ENCODE results near the gene DCAF12. TPM values are rescaled to one million over a fixed set of nuclear protein-coding genes. Genes with fewer than 3 reads are reported as not detected.
A peak's percentile ranks its signal among the peaks of the same experiment; 100 is the strongest.

DCAF12 gene
- polyA plus RNA-seq, 1 donor (not counting 4 experiments of a cell fraction or from before 2014, with no cell fraction given): 33.0 TPM

GRCh38 chr9:34072410-34072809 lies 54.1 kb downstream of the DCAF12 start:
- Histone ChIP-seq H3K4me2 (ENCODE audit: control insufficient read depth, extremely low read depth, insufficient read depth, low read depth, low read length) (peak overlapping the region; percentile 87), H3K9me1 (ENCODE audit: control insufficient read depth, extremely low read depth, insufficient read depth, low read length) (no peaks in the 10 kb centered on the region), H3K27ac (ENCODE audit: control insufficient read depth, insufficient read depth, low read length) (peak overlapping the region; percentile 76), H3K9me3 (ENCODE audit: control insufficient read depth, low read depth, low read length) (no peaks in the 10 kb centered on the region), H3K9ac (ENCODE audit: control insufficient read depth, extremely low read depth, insufficient read depth, low read length) (peak overlapping the region; percentile 56), H3K36me3 (ENCODE audit: control insufficient read depth in 2 of 2, extremely low read depth in 1 of 2, insufficient read depth in 2 of 2, low read length in 2 of 2) (no peaks in the 10 kb centered on the region), H3K79me2 (ENCODE audit: control insufficient read depth, insufficient read depth, low read length) (no peaks in the 10 kb centered on the region), H2AFZ (ENCODE audit: control insufficient read depth, low read length) (peak overlapping the region; percentile 24), H4K20me1 (ENCODE audit: control insufficient read depth, extremely low read depth, insufficient read depth, low read length) (no peaks in the 10 kb centered on the region), H3K27me3 (ENCODE audit: control insufficient read depth, extremely low read depth, insufficient read depth, low read length) (no peaks in the 10 kb centered on the region), H3K4me3 (ENCODE audit: control insufficient read depth in 2 of 3, extremely low read depth in 1 of 3, insufficient read depth in 2 of 3, low read depth in 1 of 3, low read length in 3 of 3) (peak overlapping the region in 2 of 3 experiments; percentile 41 to 47), H3K4me1 (ENCODE audit: control insufficient read depth, extremely low read depth, insufficient read depth, low read length) (peaks cover 32% of the 10 kb centered on the region)
- FAIRE-seq: peak; percentile 85
- dilution Hi-C loops (cut with MboI; ENCODE audit: extremely low pct_ligation_motif_present, low sequenced_read_pairs): no loop called here
- no peak for TF ChIP-seq EZH2 (IDR thresholded peaks at IDR 0.05; ENCODE audit: low read length)
- TF ChIP-seq CTCF (optimal IDR thresholded peaks at IDR 0.05 in 1 of 3, IDR thresholded peaks at IDR 0.05 in 1 of 3, conservative IDR thresholded peaks at IDR 0.05 in 1 of 3; ENCODE audit: extremely low read depth in 1 of 3, insufficient read depth in 2 of 3, low read length in 3 of 3): no peak
- DNase-seq (ENCODE audit: low read depth, low spot score): peak; percentile 83

- TF ChIP-seq CTCF (optimal IDR thresholded peaks at IDR 0.05 in 1 of 3, IDR thresholded peaks at IDR 0.05 in 1 of 3, conservative IDR thresholded peaks at IDR 0.05 in 1 of 3; ENCODE audit: extremely low read depth in 1 of 3, insufficient read depth in 2 of 3, low read length in 3 of 3): no peak
- TF ChIP-seq EZH2 (IDR thresholded peaks at IDR 0.05; ENCODE audit: low read length): no peak
These were observed 55.7 kb downstream of the DCAF12 start for GRCh38 chr9:34070606-34071324.

More at GRCh38 chr9:34070606-34071324, 55.7 kb downstream of the DCAF12 start:
- Histone ChIP-seq H4K20me1 (ENCODE audit: control insufficient read depth, extremely low read depth, insufficient read depth, low read length) (no peaks in the 10 kb centered on the region), H3K4me2 (ENCODE audit: control insufficient read depth, extremely low read depth, insufficient read depth, low read depth, low read length) (no peak overlapping the region), H3K36me3 (ENCODE audit: control insufficient read depth in 2 of 2, extremely low read depth in 1 of 2, insufficient read depth in 2 of 2, low read length in 2 of 2) (no peaks in the 10 kb centered on the region), H2AFZ (ENCODE audit: control insufficient read depth, low read length) (no peak overlapping the region), H3K4me3 (ENCODE audit: control insufficient read depth in 2 of 3, extremely low read depth in 1 of 3, insufficient read depth in 2 of 3, low read depth in 1 of 3, low read length in 3 of 3) (no peak overlapping the region), H3K9me1 (ENCODE audit: control insufficient read depth, extremely low read depth, insufficient read depth, low read length) (no peaks in the 10 kb centered on the region), H3K27me3 (ENCODE audit: control insufficient read depth, extremely low read depth, insufficient read depth, low read length) (no peaks in the 10 kb centered on the region), H3K79me2 (ENCODE audit: control insufficient read depth, insufficient read depth, low read length) (no peaks in the 10 kb centered on the region), H3K27ac (ENCODE audit: control insufficient read depth, insufficient read depth, low read length) (no peak overlapping the region), H3K9ac (ENCODE audit: control insufficient read depth, extremely low read depth, insufficient read depth, low read length) (no peak overlapping the region), H3K4me1 (ENCODE audit: control insufficient read depth, extremely low read depth, insufficient read depth, low read length) (peaks cover 32% of the 10 kb centered on the region), H3K9me3 (ENCODE audit: control insufficient read depth, low read depth, low read length) (no peaks in the 10 kb centered on the region)
- dilution Hi-C loops (cut with MboI; ENCODE audit: extremely low pct_ligation_motif_present, low sequenced_read_pairs): no loop called here
- DNase-seq (ENCODE audit: low read depth, low spot score): no peak
- FAIRE-seq: no peak

Measured in keratinocyte (primary cell).